Pancreas (tissue), 10 donors: ENCODE results near the gene LYST. TPM values are rescaled to one million over a fixed set of nuclear protein-coding genes. Genes with fewer than 3 reads are reported as not detected.
A peak's percentile ranks its signal among the peaks of the same experiment; 100 is the strongest.

Experiments used
- ATAC-seq, 4 donors: fragments of 200-7000 bp; cut with Tn5 transposase; one replicate each; pipeline versions ENCODE4 v1.8.0 to v1.9.1; 2020; ENCODE audit warnings: mild to moderate bottlenecking in 4 of 4, moderate library complexity in 4 of 4
- DNase-seq, 6 donors: peaks; one replicate each; pipeline ENCODE4 v3.0.0-alpha.2; 2020
- FAIRE-seq: peaks from 2 replicates; lab custom pipeline; 2012; peaks lifted over from hg19 to GRCh38; lab: Jason Lieb, UNC
- H3K27ac ChIP-seq, 4 donors: fragments of 200-600 bp; sonication (generic); 1 replicate in 3 of 4; 2 replicates in 1 of 4; pipeline versions ENCODE4 v1.5.0 to v1.8.0; 2020
- H3K27me3 ChIP-seq, 4 donors: fragments of 200-600 bp; one replicate each; pipeline ENCODE4 v1.8.0; 2021
- H3K36me3 ChIP-seq, 3 donors: fragments of 200-600 bp; sonication (generic) in 1 of 3; one replicate each; pipeline versions ENCODE4 v1.5.0 to v1.8.0; 2020 to 2021
- H3K4me1 ChIP-seq, 3 donors: fragments of 200-600 bp; one replicate each; pipeline ENCODE4 v1.8.0; 2021
- H3K4me3 ChIP-seq, 4 donors: fragments of 200-600 bp; sonication (generic) in 2 of 4; one replicate each; pipeline versions ENCODE4 v1.5.0 to v1.8.0; 2020 to 2021
- H3K9me3 ChIP-seq, 4 donors: fragments of 200-600 bp; one replicate each; pipeline ENCODE4 v1.8.0; 2021
- WGBS, 2 donors: extraction: QIAGEN DNeasy Blood & Tissue Kit; methylation state at CpG; one replicate each; pipeline ENCODE4 v1.1.7; 2013; 5-methylcytosine and 5-hydroxymethylcytosine counted together
- intact Hi-C, 3 donors: fragments of 100-400 bp; cut with DNase I; formaldehyde crosslinking; loops; one replicate each; pipeline versions ENCODE4 v1.11.1 to v1.14.2; 2022
- polyA plus RNA-seq, 2 donors: library from polyadenylated mRNA; stranded (reverse); fragments of 200-250 nt; gene quantifications; one replicate each; pipeline ENCODE4 v1.2.3, GENCODE V29; 2013
- total RNA-seq, 6 donors: library from RNA; stranded (reverse); fragmentation: NEBNext Ultra II Directional in 4 of 6; extraction: Animal tissue kit (Norgen Biotek cat#: 25700) in 4 of 6; gene quantifications; one replicate each; pipeline versions ENCODE4 v1.2.1 to v1.2.4, GENCODE V29; 2021 to 2023
- TF ChIP-seq, protein P1 (sequence below), 4 donors: fragments of 200-600 bp; sonication (generic) in 3 of 4; IDR thresholded peaks; one replicate each; pipeline versions ENCODE4 v1.5.0 to v1.8.0; 2021; ENCODE audit warnings: antibody characterized with exemption in 4 of 4
- donor health status: healthy with polysubstance abuse.
- donor health status: DM: no; HTN: no; CAD: no; lungs with moderate emphysema.
- donor health status: DM: no; HTN: no; CAD: no.
- donor health status: control.
- donor health status: control.
- donor health status: Bipolar disorder and iron deficiency.
- donor health status: DM: yes; HTN: yes; CAD: no.
- donor health status: DM: no; HTN: no; CAD: no.
- donor health status: DM: no; HTN: no; CAD: no.
- donor health status: DM: yes; HTN: yes; CAD: no.

The LYST gene
- total and polyA plus RNA-seq, 8 donors, result 4.3 to 13.7 (median 8.9) TPM

DNA sequence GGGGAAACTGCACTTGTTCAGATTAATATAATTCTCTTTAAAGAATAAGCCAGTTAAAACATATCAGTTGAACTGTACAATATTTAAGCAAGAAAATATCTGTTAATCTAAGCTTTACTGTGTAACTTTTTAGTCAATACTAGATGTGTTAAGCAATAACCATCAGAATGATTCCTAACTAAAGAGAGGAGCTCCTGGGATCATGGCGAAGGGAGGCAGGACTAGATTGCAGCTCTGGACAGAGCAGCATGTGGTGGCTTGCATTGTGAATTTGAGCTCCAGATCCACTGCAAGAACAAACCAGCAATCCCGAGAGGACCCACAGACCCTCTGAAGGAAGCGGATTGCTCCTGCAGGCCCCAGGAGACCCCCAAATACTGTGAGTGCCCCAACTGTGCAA is 21.9 kb downstream of the LYST start:
- H3K36me3 ChIP-seq, result no peaks in the 10 kb centered on the region
- no peak overlapping the region for H3K4me3 ChIP-seq
- no peak overlapping the region for H3K27ac ChIP-seq
- intact Hi-C loops, result no loop called here
- DNase-seq (no peak), ATAC-seq (no peak), FAIRE-seq (no peak)
- TF ChIP-seq, protein P1, sequence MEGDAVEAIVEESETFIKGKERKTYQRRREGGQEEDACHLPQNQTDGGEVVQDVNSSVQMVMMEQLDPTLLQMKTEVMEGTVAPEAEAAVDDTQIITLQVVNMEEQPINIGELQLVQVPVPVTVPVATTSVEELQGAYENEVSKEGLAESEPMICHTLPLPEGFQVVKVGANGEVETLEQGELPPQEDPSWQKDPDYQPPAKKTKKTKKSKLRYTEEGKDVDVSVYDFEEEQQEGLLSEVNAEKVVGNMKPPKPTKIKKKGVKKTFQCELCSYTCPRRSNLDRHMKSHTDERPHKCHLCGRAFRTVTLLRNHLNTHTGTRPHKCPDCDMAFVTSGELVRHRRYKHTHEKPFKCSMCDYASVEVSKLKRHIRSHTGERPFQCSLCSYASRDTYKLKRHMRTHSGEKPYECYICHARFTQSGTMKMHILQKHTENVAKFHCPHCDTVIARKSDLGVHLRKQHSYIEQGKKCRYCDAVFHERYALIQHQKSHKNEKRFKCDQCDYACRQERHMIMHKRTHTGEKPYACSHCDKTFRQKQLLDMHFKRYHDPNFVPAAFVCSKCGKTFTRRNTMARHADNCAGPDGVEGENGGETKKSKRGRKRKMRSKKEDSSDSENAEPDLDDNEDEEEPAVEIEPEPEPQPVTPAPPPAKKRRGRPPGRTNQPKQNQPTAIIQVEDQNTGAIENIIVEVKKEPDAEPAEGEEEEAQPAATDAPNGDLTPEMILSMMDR (IDR thresholded peaks at IDR 0.05), result no peak
- H3K9me3 ChIP-seq, result no peaks in the 10 kb centered on the region
- WGBS, 2 donors, result 91 to 97% methylated on average over 3 of the region's 3 CpGs
- no peaks in the 10 kb centered on the region for H3K4me1 ChIP-seq
- no peaks in the 10 kb centered on the region for H3K27me3 ChIP-seq

DNA sequence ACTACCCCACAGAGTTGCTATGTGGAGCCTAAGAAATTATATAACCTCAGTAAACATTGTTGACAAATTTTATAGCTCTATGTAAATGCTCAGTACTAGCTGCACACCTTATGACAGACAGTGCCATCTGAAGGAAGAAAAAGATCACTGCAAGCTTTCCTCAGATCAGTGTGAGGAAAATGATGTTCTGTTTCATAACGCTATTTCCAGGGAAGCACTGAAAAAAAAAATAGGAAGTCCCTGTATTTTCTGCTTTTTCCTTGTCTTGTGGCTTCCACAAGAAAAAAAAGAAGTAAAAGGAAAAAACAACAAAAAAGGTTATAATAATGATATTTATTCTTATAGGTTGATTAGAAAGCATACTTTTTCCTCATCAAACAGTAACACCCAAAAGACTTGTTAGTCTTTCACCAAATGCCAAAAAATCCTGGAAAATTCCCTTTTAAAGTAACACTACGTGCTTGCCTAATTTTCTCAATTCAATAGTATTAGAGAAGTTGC is 23.2 kb downstream of the LYST start:
- WGBS, 2 donors, result 45 to 48% methylated on average over 2 of the region's 2 CpGs
- H3K36me3 ChIP-seq, result no peaks in the 10 kb centered on the region
- H3K27ac ChIP-seq, result no peak overlapping the region
- FAIRE-seq, result peak; percentile 72
- H3K27me3 ChIP-seq, result no peaks in the 10 kb centered on the region
- no peaks in the 10 kb centered on the region for H3K4me1 ChIP-seq
- H3K9me3 ChIP-seq, result no peaks in the 10 kb centered on the region
- TF ChIP-seq, protein P1 (IDR thresholded peaks at IDR 0.05), result peak in 2 of 4 donors; percentile 10 to 11
- intact Hi-C loops, result no loop called here
- ATAC-seq, result peak; percentile 21 to 81 (median 72)
- DNase-seq, result no peak
- H3K4me3 ChIP-seq, result no peak overlapping the region

DNA sequence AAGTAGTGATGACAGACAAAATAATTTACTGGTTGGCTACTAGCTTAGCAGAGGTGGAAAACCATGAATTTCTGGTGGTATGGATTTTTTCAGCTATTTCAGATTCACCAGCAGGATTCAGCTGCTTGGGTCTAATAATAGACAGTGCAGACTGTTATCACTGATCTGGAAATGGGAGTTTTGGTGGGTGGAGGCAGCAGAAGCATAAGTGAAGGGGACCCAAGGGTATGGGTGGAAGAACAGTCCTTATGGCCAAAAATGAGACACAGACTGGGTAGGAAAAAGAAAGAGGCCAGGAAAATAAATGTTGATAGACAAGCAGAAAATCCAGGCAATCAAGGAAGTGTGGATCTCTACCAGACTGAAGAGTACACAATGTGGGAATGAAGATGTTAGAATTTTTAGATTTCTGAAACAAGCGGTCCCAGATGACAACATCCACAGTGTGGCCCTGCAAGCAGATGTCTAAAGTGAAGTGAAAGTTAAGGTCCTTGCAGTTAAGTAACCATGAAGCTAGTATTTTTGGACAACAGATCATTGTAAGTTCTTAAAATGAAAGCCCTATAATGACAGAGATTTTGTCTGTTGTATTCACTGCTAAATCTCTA is 24.7 kb downstream of the LYST start:
- Histone ChIP-seq H3K4me3 (no peak overlapping the region), H3K36me3 (no peaks in the 10 kb centered on the region), H3K4me1 (no peaks in the 10 kb centered on the region), H3K27ac (no peak overlapping the region), H3K27me3 (no peaks in the 10 kb centered on the region), H3K9me3 (no peaks in the 10 kb centered on the region)
- 92 to 97% methylated on average over 1 of the region's 1 CpG for WGBS, 2 donors
- intact Hi-C loops, result no loop called here
- ATAC-seq (no peak), FAIRE-seq (no peak), DNase-seq (no peak)
- TF ChIP-seq, protein P1 (IDR thresholded peaks at IDR 0.05), result no peak

DNA sequence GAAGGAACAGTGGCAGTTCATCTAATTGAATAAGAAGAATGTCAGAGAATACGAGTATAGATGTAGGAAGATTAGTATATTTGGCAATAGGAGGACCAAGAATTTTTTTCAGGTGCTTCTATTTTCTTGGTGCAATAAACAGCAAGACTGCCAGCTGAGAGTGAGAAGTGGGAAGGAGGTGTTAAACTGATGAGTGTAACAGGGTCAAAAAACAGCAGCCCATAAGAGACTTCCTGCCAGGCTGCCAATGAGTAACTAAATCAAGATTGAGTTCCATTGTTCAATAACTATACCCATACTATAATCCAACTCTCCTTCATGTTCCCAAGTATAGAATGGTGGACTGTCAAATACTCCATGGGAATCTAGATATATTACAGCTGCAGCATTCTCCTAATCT is 28.7 kb downstream of the LYST start:
- no peaks in the 10 kb centered on the region for H3K9me3 ChIP-seq
- FAIRE-seq, result no peak
- H3K4me3 ChIP-seq, result no peak overlapping the region
- no peak for DNase-seq
- 70 to 76% methylated on average over 1 of the region's 1 CpG for WGBS, 2 donors
- intact Hi-C loops, result no loop called here
- H3K4me1 ChIP-seq, result peaks cover 0 to 10% (median 0%) of the 10 kb centered on the region in 3 donors
- H3K27ac ChIP-seq, result no peak overlapping the region
- H3K36me3 ChIP-seq, result no peaks in the 10 kb centered on the region
- H3K27me3 ChIP-seq, result no peaks in the 10 kb centered on the region
- TF ChIP-seq, protein P1 (IDR thresholded peaks at IDR 0.05), result no peak
- ATAC-seq, result no peak

DNA sequence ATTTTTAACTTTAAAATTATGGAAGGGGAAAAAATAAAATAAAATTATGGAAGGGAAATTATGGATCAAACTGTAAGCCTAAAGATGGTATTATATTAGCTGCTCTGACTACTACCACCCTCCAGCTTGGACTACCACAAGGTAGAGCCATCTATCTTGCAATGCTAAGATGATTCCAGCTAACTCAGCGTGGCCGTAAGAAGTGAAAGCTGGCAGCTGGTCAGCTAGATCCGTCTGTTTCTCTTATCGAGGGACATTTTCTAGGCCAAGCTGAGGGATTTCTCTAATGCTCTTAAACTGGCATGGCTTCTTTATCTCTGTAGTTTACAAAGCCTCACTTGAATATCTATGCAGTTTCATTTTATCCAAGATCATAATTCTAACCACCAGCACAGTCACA is 31.5 kb downstream of the LYST start:
- Histone ChIP-seq H3K4me1 (peaks cover 0 to 10% (median 0%) of the 10 kb centered on the region in 3 donors), H3K27me3 (no peaks in the 10 kb centered on the region), H3K36me3 (no peaks in the 10 kb centered on the region), H3K9me3 (no peaks in the 10 kb centered on the region), H3K4me3 (peak overlapping the region in 1 of 4 donors; percentile 25), H3K27ac (peak overlapping the region in 2 of 4 donors; percentile 2 to 34)
- 17 to 20% methylated on average over 4 of the region's 4 CpGs for WGBS, 2 donors
- TF ChIP-seq, protein P1 (IDR thresholded peaks at IDR 0.05), result no peak
- DNase-seq, result peak in 3 of 6 donors; percentile 13 to 26 (median 26)
- intact Hi-C loops, result no loop called here
- no peak for FAIRE-seq
- peak; percentile 81 to 92 (median 88) for ATAC-seq
